Activated CD8-positive, alpha-beta T cell treated with anti-CD3 and anti-CD28 coated beads for 36 hours (primary cell): ENCODE measurements around the gene MIA2. TPM values are rescaled to one million over a fixed set of nuclear protein-coding genes. Genes with fewer than 3 reads are reported as not detected.

Source experiments
- ATAC-seq: fragments of 200-7000 bp; cut with Tn5 transposase; one replicate; pipeline ENCODE4 v1.10.0; 2021; ENCODE audit warnings: mild to moderate bottlenecking, moderate library complexity
- CTCF ChIA-PET: fragments of 350-600 bp; sonication (Branson Sonifier 250); formaldehyde crosslinking; loops from one replicate; lab custom pipeline; 2021; ENCODE audit warnings: antibody characterized with exemption; lab: Charles Lee
- POLR2A ChIA-PET: fragments of 350-600 bp; sonication (Branson Sonifier 250); formaldehyde crosslinking; loops from one replicate; lab custom pipeline; 2021; ENCODE audit warnings: antibody characterized with exemption; lab: Charles Lee
- DNase-seq: peaks from one replicate; pipeline ENCODE4 v3.0.0-alpha.2; 2020
- H3K27ac Mint-ChIP-seq: one replicate; pipeline ENCODE4 v1.8.0; 2021; ENCODE audit warnings: mild to moderate bottlenecking, mixed read lengths
- H3K27me3 Mint-ChIP-seq: one replicate; pipeline ENCODE4 v1.8.0; 2021; ENCODE audit warnings: mixed read lengths
- H3K36me3 Mint-ChIP-seq: one replicate; pipeline ENCODE4 v1.8.0; 2021; ENCODE audit warnings: low read depth, mixed read lengths
- H3K4me1 Mint-ChIP-seq: one replicate; pipeline ENCODE4 v1.8.0; 2021; ENCODE audit warnings: low read depth, mixed read lengths
- H3K4me3 Mint-ChIP-seq: one replicate; pipeline ENCODE4 v1.8.0; 2021; ENCODE audit warnings: mild to moderate bottlenecking, moderate library complexity, mixed read lengths
- H3K9me3 Mint-ChIP-seq: one replicate; pipeline ENCODE4 v1.8.0; 2021; ENCODE audit warnings: mixed read lengths
- CTCF ChIP-seq: fragments of 200-600 bp; IDR thresholded peaks from one replicate; pipeline ENCODE4 v1.8.0; 2022; ENCODE audit warnings: antibody characterized with exemption, mild to moderate bottlenecking
- intact Hi-C: fragments of 100-400 bp; cut with micrococcal nuclease; formaldehyde crosslinking; loops from one replicate; pipeline ENCODE4 v1.10.0; 2022
- total RNA-seq, 2 experiments: library from RNA; stranded (reverse); gene quantifications; one replicate each; pipeline ENCODE4 v1.2.3, GENCODE V29; 2021

Gene MIA2
- total RNA-seq, 2 experiments from 2014 or later = 17.6 to 18.3 TPM

- DNase-seq (no peak), ATAC-seq (no peak)
- intact Hi-C loops = no loop called here
- CTCF ChIA-PET = interaction anchor here (0.7 to 2.9 kb wide), 3 partner anchors 56 to 355 kb away, joined by 3 to 11 read pairs (median 3); no protein-coding TSS in a partner anchor
- POLR2A ChIA-PET = no interaction called here
- Mint-ChIP-seq H3K9me3 (peaks cover 6% of the 10 kb centered on the region), H3K4me1 (no peaks in the 10 kb centered on the region), H3K27ac (no peak overlapping the region), H3K4me3 (no peak overlapping the region), H3K36me3 (peaks cover 10% of the 10 kb centered on the region), H3K27me3 (no peaks in the 10 kb centered on the region)
- no peak for TF ChIP-seq CTCF
These were observed 136.7 kb downstream of the MIA2 start for GRCh38 chr14:39370415-39370814.

- DNase-seq (no peak), ATAC-seq (no peak)
- ChIA-PET POLR2A (no interaction called here), CTCF (no interaction called here)
- Mint-ChIP-seq H3K27ac (no peak overlapping the region), H3K27me3 (no peaks in the 10 kb centered on the region), H3K4me3 (no peak overlapping the region), H3K9me3 (no peaks in the 10 kb centered on the region), H3K4me1 (peaks cover 7% of the 10 kb centered on the region), H3K36me3 (peaks cover 3% of the 10 kb centered on the region)
- intact Hi-C loops = no loop called here
- TF ChIP-seq CTCF = no peak
These were observed 138.9 kb downstream of the MIA2 start for GRCh38 chr14:39372656-39373055.

- CTCF ChIA-PET = interaction anchor here (1.2 to 1.5 kb wide), 2 partner anchors 9 to 13 kb away, joined by 3 read pairs; no protein-coding TSS in a partner anchor
- ATAC-seq (no peak), DNase-seq (no peak)
- Mint-ChIP-seq H3K36me3 (peaks cover 3% of the 10 kb centered on the region), H3K4me3 (no peak overlapping the region), H3K4me1 (peaks cover 7% of the 10 kb centered on the region), H3K9me3 (no peaks in the 10 kb centered on the region), H3K27ac (no peak overlapping the region), H3K27me3 (no peaks in the 10 kb centered on the region)
- no peak for TF ChIP-seq CTCF
- POLR2A ChIA-PET = no interaction called here
- intact Hi-C loops = no loop called here
These were observed 141.1 kb downstream of the MIA2 start for GRCh38 chr14:39374851-39375250.

GRCh38 chr14:39376667-39377403, 143.1 kb downstream of the MIA2 start:
- DNase-seq (no peak), ATAC-seq (no peak)
- Mint-ChIP-seq H3K36me3 (peaks cover 2% of the 10 kb centered on the region), H3K4me3 (no peak overlapping the region), H3K27me3 (no peaks in the 10 kb centered on the region), H3K27ac (peak overlapping the region; percentile 12), H3K9me3 (no peaks in the 10 kb centered on the region), H3K4me1 (peaks cover 7% of the 10 kb centered on the region)
- intact Hi-C loops = no loop called here
- ChIA-PET POLR2A (no interaction called here), CTCF (interaction anchor here (0.9 to 1.5 kb wide), 2 partner anchors 20 to 50 kb away, joined by 3 to 5 read pairs; no protein-coding TSS in a partner anchor)
- no peak for TF ChIP-seq CTCF

- Mint-ChIP-seq H3K27ac (no peak overlapping the region), H3K27me3 (no peaks in the 10 kb centered on the region), H3K9me3 (no peaks in the 10 kb centered on the region), H3K36me3 (no peaks in the 10 kb centered on the region), H3K4me1 (peaks cover 27% of the 10 kb centered on the region), H3K4me3 (no peak overlapping the region)
- intact Hi-C loops = loop anchor here (5.0 kb wide), 1 partner anchor 39 kb away; no protein-coding TSS in a partner anchor
- ChIA-PET CTCF (interaction anchor here (0.6 to 0.9 kb wide), 2 partner anchors 150 to 266 kb away, joined by 3 to 4 read pairs; no protein-coding TSS in a partner anchor), POLR2A (no interaction called here)
- ATAC-seq (no peak), DNase-seq (no peak)
- TF ChIP-seq CTCF = no peak
These were observed 147.7 kb downstream of the MIA2 start for GRCh38 chr14:39381366-39381765.
